Measurements from ENCODE around the gene WSB1.

WSB1 gene

DNA sequence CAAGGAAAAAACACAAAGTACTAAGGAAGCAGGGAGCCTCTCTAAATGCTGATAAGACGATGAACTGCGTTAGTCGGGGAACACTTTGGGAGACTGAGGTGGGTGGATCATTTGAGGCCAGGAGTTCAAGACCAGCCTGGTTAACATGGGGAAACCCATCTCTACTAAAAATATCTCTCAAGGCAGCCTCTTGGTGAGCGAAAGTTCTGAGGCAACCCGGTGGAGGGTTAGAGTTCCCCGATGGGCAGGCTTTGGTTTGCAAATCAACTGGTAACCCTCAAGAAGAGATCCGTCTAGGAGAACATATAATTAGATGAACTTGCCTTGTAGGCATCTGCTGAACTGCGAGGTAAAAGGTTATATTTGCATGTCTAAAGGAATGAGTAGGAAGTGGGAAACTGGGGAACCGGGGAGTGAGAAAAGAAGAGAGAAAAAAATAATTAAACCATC, 44.6 kb downstream of the WSB1 start:
- DNase-seq (ENCODE audit: low read depth), result no peak

DNA sequence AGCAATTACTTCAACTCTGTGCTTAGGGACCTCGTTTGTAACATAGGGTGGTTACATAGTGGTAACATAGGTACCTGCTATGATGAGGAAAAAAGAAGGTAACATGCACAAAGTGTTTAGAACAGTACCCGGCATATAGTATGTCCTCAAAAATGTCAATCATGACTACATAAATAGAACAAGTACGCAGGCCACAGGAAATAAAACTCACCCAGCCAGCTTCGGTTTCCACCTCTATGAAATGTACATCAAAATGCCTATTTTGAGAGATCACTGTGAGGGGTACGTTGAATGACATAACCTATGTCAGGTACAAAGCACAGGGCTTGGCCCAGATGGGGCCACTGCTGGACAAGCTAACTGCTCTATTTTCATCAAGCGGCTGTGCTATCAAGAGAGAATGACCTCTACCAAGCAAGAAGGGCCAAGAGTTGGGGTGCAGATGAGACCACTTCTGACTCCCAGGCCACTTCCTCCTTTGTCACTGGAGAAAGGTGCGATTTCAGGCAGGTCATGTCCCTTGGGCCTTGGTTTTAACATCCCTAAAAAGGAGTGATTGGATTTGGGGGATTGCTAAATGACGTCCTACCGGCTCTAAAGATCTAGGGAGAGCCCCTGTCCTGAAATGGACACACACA, 45.4 kb downstream of the WSB1 start:
- no peak for DNase-seq (ENCODE audit: low read depth)

DNA sequence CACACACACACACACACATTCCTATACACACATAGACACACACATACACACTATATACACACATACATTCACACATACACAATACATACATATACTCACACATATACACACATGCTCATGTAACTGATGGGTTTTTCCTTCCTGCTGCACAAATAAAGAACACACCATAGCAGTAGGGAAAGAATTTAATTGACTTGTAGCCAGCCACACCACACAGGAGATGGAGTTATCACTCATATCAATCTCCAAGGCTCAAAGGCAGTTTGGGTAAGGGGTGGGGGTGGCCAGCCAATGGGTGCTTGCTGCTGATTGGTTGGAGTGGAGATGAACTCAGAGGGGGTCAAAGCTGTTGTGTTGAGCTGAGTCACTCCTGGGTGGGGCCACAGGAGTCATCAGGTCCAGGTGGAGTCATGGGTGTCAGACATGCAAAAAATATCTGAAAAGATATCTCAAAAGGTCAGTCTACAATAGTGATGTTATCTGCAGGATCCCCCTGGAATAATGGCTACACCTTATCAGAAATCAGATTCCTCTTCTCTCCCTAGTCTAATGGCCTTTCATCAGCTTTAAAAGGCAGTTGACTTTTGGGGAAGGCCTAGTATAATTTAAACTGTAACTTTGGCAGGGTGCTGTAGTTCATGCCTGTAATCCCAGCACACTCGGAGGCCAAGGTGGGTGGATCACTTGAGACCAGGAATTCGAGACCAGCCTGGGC, 46.1 kb downstream of the WSB1 start:
- DNase-seq (ENCODE audit: low read depth), result peak; percentile 29

DNA sequence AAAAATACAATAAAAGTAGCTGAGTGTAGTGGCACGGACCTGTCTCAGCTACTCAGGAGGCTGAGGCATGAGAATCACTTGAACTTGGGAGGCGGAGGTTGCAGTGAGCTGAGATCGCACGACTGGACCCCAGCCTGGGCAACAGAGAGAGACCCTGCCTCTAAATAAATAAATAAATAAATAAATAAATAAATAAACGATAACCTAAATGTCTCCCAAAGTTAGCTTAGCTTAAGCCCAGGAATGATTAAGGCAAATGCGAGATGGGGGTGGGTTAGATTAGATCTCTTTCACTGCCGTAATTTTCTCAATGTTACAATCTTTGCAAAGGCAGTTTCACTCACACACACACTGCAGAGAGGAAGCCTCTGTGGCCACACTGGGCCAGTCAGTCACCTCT, 46.7 kb downstream of the WSB1 start:
- DNase-seq (ENCODE audit: low read depth), result no peak

DNA sequence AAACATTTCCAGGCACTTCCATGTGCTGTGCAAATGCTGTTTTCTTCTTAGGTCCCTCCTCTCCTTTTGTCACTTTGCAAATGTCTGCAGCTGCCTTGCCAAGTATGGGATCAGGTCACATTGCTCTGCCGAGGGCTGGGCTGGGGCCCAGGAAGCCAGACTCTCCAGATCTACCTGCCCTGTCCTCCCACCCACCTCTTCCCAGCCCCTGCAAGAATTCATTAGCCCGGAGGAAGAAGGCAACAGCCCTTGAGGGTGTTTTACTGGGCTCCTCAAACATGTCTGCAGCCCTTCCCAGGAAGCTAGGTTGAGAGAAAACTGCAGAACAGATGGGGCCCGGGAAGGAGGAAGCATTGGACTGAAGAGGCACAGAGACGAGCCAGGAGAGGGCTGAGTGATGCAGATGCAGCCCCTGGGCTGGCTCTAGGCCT, 47.1 kb downstream of the WSB1 start:
- DNase-seq (ENCODE audit: low read depth), result no peak

DNA sequence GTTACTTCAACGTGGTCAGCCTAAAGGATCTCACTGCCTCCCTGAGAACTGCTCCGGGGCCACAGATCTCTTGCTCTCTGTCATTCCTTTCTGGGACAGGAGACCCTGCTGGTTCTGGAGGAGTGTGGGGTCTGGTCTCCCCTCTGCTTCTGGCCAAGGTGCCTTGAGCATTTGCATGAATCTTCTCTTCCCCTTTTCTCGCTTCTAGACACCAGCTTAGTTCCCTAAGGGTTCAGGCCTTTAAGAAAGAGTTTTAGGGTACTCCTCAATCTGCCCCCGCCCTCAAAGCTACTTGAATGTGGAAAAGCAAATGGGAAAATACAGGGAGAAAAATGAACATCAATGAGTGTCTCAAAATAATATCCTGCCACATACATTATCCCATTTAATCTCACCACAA, 48.1 kb downstream of the WSB1 start:
- DNase-seq (ENCODE audit: low read depth), result no peak

DNA sequence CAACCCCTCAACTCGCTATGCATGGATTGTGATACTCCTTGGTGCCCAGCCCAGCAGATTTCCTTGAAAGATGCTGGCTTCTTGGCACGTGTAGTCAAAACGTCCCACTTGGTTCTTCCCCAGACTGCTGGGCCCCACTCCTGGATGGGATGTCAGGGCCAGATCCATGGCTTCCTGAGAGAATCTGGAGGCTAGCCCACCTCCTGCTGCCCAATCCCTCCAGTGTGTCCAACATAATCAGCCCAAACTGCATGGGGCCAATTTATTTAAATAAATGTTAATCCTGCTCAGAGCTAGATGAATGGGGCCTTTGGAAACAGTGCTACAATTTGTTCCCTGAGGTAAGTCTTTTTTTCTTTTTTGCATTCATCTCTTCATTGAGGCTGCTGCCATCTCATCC, 49.4 kb downstream of the WSB1 start:
- no peak for DNase-seq (ENCODE audit: low read depth)

DNA sequence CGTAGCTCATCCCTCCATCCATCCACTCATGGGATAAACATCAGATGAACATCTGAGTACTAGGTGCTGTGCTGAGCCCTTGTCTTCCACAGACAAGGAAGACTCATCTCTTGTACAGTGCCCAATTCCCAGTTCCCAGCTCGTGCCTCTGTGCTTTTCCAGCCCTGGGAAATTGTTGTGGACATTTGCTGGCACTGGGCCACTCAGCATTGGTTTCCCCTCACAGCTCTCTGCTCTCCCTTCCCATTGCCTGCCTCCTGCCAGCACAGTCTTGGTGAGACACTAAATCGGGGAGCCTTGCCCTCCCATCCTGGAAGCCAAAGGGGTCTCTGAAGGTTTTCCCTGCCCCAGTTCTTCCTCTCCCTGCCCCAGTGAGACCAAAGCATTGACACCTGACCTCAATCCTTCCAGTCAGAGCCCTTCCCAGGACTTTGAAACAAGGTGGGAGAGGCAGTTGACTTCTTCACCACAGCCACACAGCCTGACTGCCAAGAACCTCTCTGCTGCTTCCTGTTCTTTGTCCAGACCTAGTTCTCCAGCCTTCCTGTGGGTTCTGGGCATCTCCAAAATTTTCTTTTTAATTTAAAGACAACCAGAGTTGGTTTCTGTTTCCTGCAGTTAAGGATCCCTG, 50.2 kb downstream of the WSB1 start:
- no peak for DNase-seq (ENCODE audit: low read depth)

DNA sequence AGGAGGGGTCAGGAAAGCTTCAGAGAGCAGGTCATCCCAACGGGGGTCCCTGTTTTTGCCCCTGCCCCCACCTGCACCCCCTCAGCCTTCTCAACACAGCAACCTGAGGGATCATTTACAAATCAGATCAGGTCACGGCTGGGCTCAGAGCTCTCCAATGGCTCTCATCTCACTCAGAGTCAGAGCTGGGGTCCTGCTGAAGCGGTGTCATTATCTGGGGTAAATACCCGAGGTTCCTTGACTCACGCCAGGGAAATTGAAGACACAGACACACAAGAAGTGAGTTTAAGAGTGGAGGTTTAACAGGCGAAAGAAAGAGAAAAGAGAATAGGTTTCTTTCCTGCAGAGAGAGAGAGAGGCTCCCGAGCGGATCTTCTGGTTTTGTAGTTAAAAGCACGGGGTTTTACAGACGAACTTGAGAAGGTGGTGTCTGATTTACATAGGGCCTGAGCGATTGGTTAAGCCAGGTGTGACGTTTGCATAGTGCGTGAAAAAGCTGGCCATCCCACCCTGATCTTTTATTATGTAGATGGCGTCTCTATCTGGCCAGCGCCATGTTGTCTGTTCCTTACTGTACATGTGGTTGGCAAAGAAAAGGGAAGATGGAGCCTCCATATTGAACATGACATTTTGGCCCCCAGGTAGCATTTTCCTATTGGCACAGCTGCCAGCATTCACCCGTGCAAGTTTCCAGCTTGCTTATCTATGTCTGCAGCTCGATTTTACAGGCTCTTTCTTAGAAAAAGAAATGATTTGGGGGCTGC, 51.4 kb downstream of the WSB1 start:
- DNase-seq (ENCODE audit: low read depth), result no peak

DNA sequence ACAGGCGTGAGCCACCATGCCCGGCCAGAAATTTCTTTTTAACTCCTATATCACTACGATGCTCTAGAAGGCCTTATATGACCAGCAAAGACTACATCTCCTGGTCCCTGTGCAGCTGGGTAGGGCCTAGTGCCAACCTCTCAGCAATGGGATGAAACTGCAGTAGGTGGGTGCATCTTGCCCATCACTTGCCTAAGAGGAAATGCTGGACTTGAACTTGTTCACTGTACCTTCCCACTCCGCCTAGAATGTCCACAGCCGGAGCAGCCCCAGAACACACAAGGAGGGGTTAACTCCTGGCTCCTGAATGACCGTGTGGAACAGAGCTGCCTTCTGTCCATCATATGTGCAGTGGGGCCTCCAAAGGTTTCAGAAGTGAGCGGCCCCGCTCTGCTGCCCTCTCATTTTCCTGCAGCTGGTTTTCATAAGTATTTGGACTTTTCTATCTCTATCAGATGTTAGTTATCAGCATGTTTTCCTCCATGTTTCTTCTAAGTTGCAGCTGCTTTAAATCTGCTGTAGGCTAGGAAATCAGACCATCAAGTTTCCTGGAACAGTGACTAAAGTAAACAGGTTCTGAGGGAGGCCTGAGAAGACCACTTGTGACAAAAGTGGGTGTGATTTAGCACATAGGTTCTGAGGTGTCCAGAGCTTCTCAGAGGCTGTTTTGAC, 52.5 kb downstream of the WSB1 start:
- no peak for DNase-seq (ENCODE audit: low read depth)

DNA sequence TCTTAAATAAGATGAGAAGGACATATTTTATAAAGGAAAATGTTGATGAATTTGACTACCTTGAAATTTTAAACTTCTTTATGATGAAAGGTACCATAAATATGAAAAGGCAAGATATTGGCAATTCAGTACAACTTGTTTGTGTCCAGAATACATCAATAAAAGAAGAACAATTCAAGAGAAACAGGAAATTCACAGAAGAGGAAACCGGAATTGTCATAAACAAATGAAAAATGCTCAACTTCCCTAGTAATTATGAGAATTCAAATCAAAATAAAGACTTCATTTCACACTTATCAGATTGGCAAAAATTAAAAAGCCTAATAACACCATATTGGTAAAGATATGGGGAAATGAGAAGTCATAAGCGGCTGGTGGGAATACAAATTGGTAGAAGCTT, 54.3 kb downstream of the WSB1 start:
- DNase-seq (ENCODE audit: low read depth), result no peak

DNA sequence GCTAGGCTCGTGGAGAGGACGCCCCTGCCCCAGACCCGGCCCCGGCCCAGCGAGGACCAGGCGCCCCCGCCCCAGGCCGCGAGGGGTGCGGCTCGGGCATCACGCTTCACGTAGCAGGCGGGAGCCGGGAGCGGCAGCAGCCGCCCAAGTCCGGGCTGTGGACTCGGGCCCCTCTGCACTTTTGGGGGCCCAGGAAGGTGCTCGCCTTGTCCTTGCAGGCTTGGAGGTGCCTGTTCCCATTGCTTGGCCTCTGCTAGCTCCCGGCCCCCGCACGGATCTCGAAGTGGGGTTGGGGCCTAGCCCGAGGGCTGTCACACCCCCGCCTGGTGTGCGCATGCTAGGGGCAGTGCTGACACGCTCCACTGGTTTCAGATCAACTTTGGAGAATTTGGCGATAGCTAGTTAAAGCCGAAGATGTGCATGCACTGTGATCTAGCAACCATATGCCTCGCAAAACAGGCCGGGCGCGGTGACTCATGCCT, 55.7 kb downstream of the WSB1 start:
- DNase-seq (ENCODE audit: low read depth), result no peak

DNA sequence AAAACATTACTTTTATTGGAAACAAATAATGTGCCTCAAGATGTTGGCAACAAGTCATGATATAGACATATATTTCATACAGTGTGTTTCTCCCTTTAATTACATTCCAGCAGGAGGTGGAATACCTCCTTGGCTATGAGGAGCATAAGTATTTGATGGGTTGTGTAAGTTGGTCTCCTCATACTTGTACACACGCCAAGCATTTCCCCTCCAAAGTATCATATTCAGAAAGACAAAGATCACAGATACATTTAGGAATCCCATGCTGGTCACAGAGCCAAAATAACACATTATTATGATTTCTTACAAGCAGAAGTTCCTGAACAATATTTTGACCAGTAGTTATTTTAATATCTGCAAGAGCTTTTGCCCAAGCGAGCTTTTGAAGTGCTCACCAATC, 57.8 kb downstream of the WSB1 start:
- DNase-seq (ENCODE audit: low read depth), result no peak

DNA sequence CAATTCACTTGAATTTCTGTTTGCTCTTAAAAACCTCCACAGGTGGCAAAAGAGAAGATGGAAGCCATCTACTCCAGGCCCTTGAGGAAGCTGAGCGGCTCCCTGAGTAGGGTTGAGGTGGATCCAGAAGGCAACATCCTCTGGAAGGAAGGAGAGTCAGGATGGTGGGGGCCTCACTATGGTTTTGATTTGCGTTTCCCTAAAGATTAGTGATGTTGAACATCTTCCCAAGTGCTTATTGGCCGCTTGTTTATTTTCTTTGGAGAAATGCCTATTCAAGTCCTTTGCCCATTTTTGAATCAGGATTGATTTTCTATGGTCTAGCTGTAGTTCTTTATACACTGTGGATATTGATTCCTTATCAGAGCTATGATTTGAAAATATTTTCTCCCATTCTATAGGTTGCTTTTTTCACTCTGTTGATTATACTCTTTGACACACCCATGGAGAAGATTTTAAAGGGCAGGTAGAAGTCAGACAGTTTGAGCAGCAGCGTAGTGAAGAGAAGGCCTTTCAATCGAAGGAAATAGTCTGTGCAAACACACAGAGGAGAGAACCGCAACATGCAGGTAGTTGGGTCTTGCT, 58.6 kb downstream of the WSB1 start:
- no peak for DNase-seq (ENCODE audit: low read depth)

DNA sequence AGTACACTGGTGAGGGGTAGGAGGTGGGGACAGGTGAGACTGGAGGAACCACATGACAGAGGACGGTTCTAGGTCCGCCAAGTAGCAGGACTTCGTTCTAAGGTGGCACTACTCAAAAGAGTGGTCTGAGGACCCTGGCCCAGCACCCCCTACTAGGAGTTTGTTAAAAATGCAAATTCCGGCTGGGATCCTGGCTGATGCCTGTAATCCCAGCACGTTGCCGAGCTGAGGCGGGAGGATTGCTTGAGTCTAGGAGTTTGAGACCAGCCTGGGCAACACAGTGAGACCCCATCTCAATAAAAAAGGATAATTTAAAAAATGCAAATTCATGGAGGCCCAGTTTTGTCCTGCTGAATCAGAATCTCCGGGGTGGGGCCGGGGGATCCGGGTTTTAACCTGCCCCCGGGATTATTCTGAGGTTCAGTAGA, 59.1 kb downstream of the WSB1 start:
- DNase-seq (ENCODE audit: low read depth), result no peak

DNA sequence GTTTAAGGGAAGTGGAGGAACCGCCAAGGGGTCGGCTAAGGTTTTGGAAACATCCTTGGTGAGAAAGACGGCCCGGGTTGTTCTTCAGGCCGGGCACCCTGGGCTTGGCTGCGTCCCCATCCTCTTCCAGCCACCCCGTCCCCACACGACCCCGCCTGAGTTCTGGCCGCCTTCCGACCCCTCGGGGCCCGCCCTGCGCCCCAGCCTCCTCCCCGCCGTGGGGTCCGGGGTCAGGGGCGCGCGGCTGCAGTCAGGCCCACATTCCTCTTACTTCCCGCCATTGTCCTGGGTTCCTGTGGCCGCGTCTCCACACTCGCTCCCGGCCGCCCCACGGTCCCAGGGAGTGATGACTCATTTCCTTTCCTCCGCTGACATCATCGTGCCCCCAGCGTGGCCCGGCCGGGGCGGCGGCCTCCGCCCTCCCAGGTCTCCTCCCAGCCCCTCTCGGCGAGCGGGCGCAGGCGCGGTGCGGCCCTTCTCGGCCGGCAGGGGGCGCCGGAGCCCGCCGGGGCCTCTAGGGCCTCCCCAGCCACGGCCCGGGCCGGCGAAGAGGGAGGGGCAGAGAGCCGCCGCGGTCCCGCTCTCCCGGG, 59.6 kb downstream of the WSB1 start:
- DNase-seq (ENCODE audit: low read depth), result peak; percentile 82

DNA sequence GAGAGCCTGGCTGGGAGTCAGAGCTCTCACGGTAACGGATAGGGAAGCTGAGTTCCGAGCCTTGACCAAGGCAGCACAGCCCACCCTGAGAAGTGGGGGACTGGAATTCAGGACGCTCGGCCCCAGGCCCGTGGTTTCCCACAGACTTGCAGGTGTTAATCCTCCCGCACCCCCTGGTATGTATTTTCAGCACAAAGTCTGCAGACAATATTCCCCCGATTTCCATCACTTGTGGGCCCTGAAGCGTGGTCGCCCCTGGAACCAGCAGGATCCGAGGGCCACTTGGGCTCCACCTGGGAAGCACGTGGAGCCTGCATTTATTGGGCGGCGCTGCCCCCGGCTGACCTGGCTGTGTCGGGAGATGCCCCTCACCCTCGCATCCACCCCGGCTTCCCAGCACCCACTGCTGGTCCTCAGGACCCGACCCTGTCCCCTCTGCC, 60.2 kb downstream of the WSB1 start:
- no peak for DNase-seq (ENCODE audit: low read depth)

DNA sequence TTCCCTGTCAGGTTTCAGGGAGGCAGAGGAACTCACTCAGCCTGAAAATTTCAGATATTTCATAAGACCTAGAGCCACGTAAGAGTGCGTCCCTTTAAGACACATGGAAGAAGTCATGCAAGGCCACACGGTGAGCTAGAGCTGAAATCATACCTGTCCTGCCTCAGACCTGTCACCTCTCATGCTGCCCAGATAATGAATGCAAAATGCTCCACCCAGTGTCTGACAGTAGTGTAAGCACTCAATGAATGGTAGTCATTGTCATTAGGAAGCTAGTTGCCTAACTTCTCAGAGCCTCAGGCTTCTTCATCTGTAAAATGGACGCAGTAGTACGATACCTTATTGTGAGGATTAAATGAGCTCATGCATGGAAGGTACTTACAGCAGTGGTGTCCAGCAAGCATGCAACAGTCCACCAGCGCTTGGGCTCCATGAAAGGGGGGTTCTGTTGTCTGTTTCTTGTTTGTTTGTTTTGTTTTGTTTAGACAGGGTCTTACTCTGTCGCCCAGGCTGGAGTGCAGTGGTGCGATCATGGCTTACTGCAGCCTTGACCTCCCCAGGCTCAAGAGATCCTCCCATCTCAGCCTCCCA, 60.7 kb downstream of the WSB1 start:
- DNase-seq (ENCODE audit: low read depth), result no peak

DNA sequence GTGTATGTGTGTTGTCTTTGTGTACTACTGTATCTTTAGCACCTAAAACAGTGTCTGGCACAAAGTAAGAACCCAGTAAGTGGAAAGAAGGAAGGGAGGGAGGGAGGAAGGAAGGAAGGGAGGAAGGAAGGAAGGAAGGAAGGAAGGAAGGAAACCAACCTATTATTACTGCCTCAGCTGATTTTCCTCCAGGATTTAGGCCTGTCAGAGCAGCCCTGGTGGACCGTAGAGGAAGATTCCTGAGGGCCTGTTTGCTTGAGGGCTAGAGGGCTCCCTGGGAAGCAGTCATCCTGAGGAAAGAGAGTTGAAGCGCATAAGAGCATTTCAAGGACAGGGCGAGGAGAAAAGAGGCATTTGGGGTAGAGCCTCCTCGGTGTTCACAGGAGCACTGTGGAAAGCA, 61.5 kb downstream of the WSB1 start:
- no peak for DNase-seq (ENCODE audit: low read depth)

DNA sequence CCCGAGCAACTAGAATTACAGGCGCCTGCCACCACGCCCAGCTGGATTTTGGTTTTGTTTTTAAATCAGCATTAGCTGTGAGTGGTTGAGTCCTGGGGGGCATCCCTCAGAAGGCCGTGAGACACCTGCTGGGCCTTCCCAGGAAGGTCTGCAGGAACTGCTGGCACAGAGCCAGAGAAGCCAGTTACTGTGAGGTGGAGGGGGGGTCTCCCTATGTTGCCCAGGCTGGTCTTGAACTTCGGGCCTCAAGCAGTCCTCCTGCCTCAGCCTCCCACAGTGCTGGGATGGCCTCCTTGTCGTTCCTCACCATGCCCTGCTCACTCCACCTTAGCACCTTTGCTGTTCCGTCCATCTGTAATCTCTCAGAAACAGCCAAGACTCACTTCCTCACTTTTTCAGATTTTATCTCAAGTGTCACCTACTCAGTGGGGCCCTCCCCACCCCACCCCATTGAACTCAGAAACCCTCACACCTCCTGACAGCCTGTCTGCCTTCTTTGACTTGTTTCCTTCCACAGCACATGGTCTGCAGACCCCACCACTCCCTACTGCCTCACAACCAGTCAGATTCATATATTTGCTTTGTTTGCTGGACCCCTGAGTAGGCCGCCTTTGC, 62.3 kb downstream of the WSB1 start:
- no peak for DNase-seq (ENCODE audit: low read depth)

All from stimulated activated CD4-positive, alpha-beta T cell treated with anti-CD3 and anti-CD28 coated beads, Interleukin-2, amount 100 ng/mL, for 4 hours (primary cell).